ENCODE results near the gene C5orf46. TPM values are rescaled to one million over a fixed set of nuclear protein-coding genes. Genes with fewer than 3 reads are reported as not detected.

Gene C5orf46
- total RNA-seq, 2 experiments from 2014 or later = not detected

Other genes starting within 250 kb of the C5orf46 start
- 1 to 10 TPM; 1.3 to 1.9 TPM for gene JAKMIP2, start 123.8 kb downstream of the C5orf46 start, total RNA-seq
- gene SPINK1, start 74.9 kb downstream of the C5orf46 start, total RNA-seq = not detected
- gene SCGB3A2, start 27.8 kb downstream of the C5orf46 start, total RNA-seq = not detected
- not detected for gene SPINK5, start 157.4 kb upstream of the C5orf46 start, total RNA-seq